HK-2 (cell line): ENCODE measurements around the gene TACC2.
A peak's percentile ranks its signal among the peaks of the same experiment; 100 is the strongest.

Source experiments
- DNase-seq: peaks from one replicate; pipeline ENCODE4 v3.0.0-alpha.2; 2018; ENCODE audit not compliant: unreplicated experiment

TACC2 gene

GRCh38 chr10:122277526-122278136, 288.7 kb downstream of the TACC2 start:
- DNase-seq, result no peak

GRCh38 chr10:122279725-122280141, 290.8 kb downstream of the TACC2 start:
- no peak for DNase-seq

GRCh38 chr10:122280156-122280555, 291.2 kb downstream of the TACC2 start:
- DNase-seq, result no peak

DNA sequence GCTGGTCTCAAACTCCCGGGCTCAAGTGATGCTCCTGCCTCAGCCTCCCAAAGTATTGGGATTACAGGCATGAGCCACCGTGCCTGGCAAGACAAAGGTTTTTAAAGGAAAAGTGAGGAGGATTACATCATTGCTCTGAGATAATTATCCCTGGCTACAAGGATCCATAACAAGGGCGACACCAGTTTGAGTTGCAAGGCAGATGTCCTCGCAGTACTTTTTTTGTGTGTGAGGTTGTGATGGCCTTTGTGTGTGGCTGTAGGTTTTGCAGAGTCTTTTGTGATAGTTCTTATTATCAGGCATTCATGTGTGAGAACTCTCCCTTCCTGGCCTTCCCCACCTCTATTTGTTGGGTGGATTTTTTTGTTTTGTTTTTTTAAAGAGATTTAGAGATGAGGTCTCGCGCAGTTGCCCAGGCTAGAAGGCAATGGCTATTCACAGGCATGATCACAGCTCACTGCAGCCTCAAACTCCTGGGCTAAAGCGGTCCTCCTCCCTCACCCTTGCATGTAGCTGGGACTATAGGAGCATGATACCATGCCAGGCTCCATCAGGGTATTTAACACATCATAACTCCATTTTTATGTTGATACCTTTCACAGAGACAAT, 292.2 kb downstream of the TACC2 start:
- DNase-seq, result no peak

DNA sequence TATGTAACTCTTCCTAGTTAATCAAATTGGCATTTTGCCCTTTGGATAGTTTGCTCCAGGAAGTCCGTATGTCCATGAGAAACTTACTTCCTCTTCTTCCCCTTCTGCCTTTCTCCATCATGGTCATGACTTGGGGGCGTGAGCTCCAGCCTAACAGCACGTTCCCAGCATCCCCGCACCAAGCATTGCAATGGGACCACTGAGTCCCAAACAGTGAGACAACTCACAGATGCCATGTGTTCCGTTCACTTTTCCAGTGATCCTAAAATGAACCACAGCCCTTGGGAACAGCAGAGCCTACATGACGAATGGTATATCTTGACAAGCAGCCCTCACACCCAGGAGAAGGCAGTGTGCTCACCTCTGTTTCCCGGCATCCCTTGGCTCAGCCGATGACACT, 292.8 kb downstream of the TACC2 start:
- DNase-seq, result no peak

DNA sequence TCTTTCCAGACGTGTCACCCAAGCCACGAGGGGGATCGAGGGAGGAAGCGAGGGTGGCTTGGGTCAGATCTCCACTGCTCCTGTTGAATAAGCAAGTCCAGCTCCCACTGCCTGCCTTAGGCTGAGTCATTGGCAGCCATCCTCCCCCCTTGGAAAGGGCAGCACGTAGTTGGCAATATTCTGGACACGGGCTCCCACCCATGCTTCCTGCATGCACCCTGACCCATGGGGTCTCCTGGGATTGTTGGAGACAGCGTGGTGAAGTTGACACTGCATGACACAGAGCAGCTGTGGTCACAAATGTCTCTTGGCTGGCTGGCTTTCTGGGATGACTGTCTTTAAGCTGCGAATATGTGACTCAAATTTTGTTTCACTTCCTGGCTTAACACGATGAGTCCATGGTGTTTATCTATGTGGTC, 293.3 kb downstream of the TACC2 start:
- peak; percentile 70 for DNase-seq

- no peak for DNase-seq
Observed at GRCh38 chr10:122282909-122283308, 293.9 kb downstream of the TACC2 start.

DNA sequence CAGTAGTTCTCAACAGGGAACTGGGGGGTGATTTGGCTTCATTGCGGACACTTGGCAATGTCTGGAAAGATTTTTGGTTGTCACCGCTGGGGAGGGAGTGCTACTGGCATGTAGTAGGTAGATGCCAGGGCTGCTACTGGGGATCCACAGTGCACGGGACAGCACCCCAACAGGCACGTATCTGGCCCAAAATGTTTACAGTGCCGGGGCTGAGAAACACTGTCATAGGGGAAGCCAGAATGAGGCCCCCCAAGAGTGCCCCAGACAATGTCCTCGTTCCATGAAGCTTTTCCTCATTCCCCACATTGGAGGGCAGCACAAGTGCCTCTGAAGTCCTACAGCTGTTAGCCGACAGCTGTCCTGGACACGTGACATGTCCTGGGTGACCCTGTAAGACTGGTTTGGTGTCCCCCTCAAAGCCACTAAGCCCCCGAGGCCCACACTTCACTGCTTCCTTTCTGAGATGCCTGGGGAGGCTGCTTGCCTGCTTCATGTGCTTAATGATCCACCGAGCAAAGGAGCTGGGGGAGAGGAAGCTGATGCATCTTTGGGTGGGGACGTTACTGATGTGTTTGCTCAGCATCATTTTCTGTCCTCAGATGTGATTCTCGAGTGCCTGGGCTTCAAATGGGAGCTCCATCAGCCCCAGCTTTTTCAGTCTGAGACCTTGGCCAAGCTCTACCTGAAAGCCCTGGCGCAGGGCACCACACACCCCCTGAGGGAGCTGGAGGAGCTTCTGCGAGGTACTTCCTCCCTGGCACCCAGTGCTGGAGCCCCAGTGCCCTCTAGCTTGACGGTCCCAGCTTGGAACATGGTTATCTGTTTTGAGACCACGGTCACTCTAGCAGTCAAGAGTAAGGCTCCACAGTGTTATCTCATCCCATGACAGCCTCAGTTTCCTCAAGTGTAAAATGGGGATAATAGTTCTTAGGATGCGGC, 296.8 kb downstream of the TACC2 start:
- no peak for DNase-seq

DNA sequence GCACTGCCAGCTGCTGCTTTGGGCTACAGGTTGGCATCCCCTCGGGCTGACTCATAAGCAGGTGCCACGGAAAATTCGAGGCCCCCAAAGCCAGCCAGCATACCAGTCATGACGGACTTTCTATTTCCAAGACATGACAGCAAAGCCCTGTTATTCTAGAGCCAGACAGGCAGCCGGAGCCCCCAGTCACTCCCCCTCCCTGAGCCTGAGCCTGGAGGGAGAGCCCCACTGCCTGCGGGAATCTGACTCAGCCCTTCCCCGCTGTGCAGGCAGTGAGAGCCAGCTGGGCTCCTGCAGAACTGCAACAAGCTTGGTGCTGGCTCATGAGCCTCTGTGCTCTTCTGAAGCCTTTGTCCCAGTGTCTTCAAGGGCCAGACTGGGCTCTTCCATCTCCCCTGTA, 297.9 kb downstream of the TACC2 start:
- no peak for DNase-seq

GRCh38 chr10:122287570-122287969, 298.6 kb downstream of the TACC2 start:
- no peak for DNase-seq

DNA sequence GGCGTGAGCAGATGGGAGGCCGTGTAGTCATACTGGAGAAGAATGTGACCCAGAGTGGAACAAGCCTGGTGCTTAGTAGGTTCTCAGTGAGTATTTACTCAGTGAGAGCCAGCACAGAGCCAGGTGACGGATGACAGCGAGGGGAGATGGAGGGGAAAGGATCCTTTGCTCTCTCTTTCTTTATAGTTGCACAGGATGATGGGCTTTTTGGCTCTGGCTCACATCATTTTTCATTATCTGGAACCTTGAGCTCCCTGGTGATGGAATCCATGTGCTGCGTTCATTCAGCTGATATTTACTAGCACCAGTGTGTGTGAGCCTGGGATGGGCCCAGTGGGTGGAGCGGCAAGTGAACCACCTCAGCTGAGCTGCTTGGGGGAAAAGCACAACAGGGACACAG, 299.3 kb downstream of the TACC2 start:
- no peak for DNase-seq

- no peak for DNase-seq
Observed at GRCh38 chr10:122288917-122289316, 300.0 kb downstream of the TACC2 start.

- DNase-seq, result no peak
Observed at GRCh38 chr10:122290334-122290733, 301.4 kb downstream of the TACC2 start.

GRCh38 chr10:122290833-122291532, 302.0 kb downstream of the TACC2 start:
- no peak for DNase-seq

DNA sequence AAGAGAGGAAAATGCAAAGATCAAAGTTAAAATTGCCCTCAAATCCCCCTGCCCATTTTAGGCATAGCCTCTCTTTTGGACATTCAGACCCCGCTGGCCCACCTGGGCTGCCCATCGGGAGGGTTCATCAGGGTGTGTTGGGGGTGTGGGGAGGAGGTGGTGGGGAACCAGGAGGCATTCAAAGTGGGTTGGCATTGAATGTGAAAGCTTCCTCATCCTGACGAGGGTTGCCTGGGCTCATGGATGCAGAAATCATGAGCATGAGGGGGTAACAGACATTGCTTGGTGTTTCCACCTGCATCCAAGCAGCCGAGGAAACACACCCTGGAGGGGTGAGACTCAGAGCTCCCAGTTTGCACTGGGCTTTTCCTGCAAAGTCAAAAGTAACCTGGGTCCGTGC, 302.8 kb downstream of the TACC2 start:
- DNase-seq, result no peak

DNA sequence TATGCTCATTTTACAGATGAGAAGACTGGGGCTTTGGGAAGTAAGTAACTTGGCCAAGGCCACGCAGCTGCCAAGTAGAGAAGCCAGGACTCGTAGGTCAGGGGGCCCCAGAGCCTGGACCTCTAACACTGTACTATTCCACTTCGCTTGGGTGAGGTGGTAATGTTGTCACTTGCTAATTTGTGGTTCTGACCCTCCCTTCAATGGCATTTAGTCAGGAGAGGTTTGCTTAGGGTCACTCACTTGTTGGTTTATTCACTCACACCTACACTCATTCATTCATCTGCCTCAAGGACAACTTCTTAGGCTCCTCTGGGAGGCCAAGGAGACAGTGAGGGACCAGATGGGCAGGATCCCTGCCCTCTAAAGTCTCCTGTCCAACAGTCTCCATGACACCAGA, 303.4 kb downstream of the TACC2 start:
- no peak for DNase-seq

- no peak for DNase-seq
Observed at GRCh38 chr10:122293156-122293960, 304.4 kb downstream of the TACC2 start.

- no peak for DNase-seq
Observed at GRCh38 chr10:122293961-122294380, 305.0 kb downstream of the TACC2 start.

GRCh38 chr10:122294511-122295450, 305.8 kb downstream of the TACC2 start:
- DNase-seq, result no peak

DNA sequence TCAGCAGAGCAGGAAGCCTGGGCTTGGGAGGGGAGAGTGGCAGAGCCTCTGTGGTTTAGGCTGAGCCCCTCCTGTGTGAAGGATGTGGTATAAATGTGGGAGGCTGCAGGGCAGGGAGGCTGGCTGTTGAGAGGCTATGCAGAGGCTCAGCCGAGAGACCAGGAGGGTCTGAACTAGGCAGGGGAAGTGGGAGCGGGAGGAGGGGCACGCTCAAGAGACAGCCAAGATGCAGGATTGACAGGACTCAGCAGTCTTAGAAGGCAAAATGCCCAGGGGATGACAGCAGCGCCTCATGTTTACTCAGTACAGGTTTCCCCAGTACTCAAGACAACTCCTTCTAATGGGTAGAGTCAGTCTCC, 306.5 kb downstream of the TACC2 start:
- DNase-seq, result no peak
